Glutamatergic neuron (in vitro differentiated cells): ENCODE measurements around the gene TMEM82. TPM values are rescaled to one million over a fixed set of nuclear protein-coding genes. Genes with fewer than 3 reads are reported as not detected.

ENCODE experiments used
- DNase-seq: peaks from one replicate; pipeline ENCODE4 v3.0.0; 2022
- H3K27ac Mint-ChIP-seq: one replicate; pipeline ENCODE4 v1.8.0; 2020; ENCODE audit warnings: mild to moderate bottlenecking, mixed read lengths, inconsistent platforms; ENCODE audit not compliant: unreplicated experiment
- H3K27me3 Mint-ChIP-seq: one replicate; pipeline ENCODE4 v1.8.0; 2020; ENCODE audit warnings: mild to moderate bottlenecking, moderate library complexity, mixed read lengths, inconsistent platforms; ENCODE audit not compliant: unreplicated experiment
- H3K36me3 Mint-ChIP-seq: one replicate; pipeline ENCODE4 v1.8.0; 2020; ENCODE audit warnings: mild to moderate bottlenecking, mixed read lengths, inconsistent platforms; ENCODE audit not compliant: unreplicated experiment
- H3K4me1 Mint-ChIP-seq: one replicate; pipeline ENCODE4 v1.8.0; 2020; ENCODE audit warnings: mild to moderate bottlenecking, low read depth, mixed read lengths, inconsistent platforms; ENCODE audit not compliant: unreplicated experiment
- H3K4me3 Mint-ChIP-seq: one replicate; pipeline ENCODE4 v1.8.0; 2020; ENCODE audit warnings: mild to moderate bottlenecking, mixed read lengths, inconsistent platforms; ENCODE audit not compliant: unreplicated experiment
- H3K9me3 Mint-ChIP-seq: one replicate; pipeline ENCODE4 v1.8.0; 2020; ENCODE audit warnings: mild to moderate bottlenecking, moderate library complexity, mixed read lengths, inconsistent platforms; ENCODE audit not compliant: unreplicated experiment
- CTCF ChIP-seq: fragments of 200-600 bp; sonication (generic); IDR thresholded peaks from one replicate; pipeline ENCODE4 v1.5.0; 2021; ENCODE audit not compliant: partially characterized antibody, unreplicated experiment
- total RNA-seq: library from RNA; stranded (reverse); fragmentation: NEBNext Ultra II Directional; extraction: Animal tissue kit (Norgen Biotek cat#: 25700); gene quantifications from one replicate; pipeline ENCODE4 v1.2.1, GENCODE V29; 2021; ENCODE audit not compliant: unreplicated experiment

The TMEM82 gene
- total RNA-seq, 1 donor from 2014 or later: not detected

GRCh38 chr1:15731735-15732685, 10.3 kb upstream of the TMEM82 start:
- no peak overlapping the region for H3K4me3 Mint-ChIP-seq
- H3K4me1 Mint-ChIP-seq: peaks cover 15% of the 10 kb centered on the region
- no peak for DNase-seq
- no peak overlapping the region for H3K27ac Mint-ChIP-seq
- H3K27me3 Mint-ChIP-seq: peaks cover 5% of the 10 kb centered on the region
- no peak for TF ChIP-seq CTCF
- peaks cover 7% of the 10 kb centered on the region for H3K9me3 Mint-ChIP-seq
- no peaks in the 10 kb centered on the region for H3K36me3 Mint-ChIP-seq

GRCh38 chr1:15732686-15733081, 9.6 kb upstream of the TMEM82 start:
- H3K4me3 Mint-ChIP-seq: no peak overlapping the region
- peaks cover 7% of the 10 kb centered on the region for H3K9me3 Mint-ChIP-seq
- H3K27ac Mint-ChIP-seq: no peak overlapping the region
- DNase-seq: no peak
- TF ChIP-seq CTCF: no peak
- H3K36me3 Mint-ChIP-seq: no peaks in the 10 kb centered on the region
- peaks cover 8% of the 10 kb centered on the region for H3K27me3 Mint-ChIP-seq
- H3K4me1 Mint-ChIP-seq: peaks cover 11% of the 10 kb centered on the region

GRCh38 chr1:15733218-15733725, 9.0 kb upstream of the TMEM82 start:
- no peaks in the 10 kb centered on the region for H3K36me3 Mint-ChIP-seq
- no peak overlapping the region for H3K27ac Mint-ChIP-seq
- peaks cover 8% of the 10 kb centered on the region for H3K27me3 Mint-ChIP-seq
- peaks cover 7% of the 10 kb centered on the region for H3K4me1 Mint-ChIP-seq
- no peak overlapping the region for H3K4me3 Mint-ChIP-seq
- DNase-seq: no peak
- TF ChIP-seq CTCF: no peak
- H3K9me3 Mint-ChIP-seq: peaks cover 7% of the 10 kb centered on the region

- no peak for TF ChIP-seq CTCF
- H3K27ac Mint-ChIP-seq: no peak overlapping the region
- no peak for DNase-seq
- peaks cover 8% of the 10 kb centered on the region for H3K27me3 Mint-ChIP-seq
- H3K9me3 Mint-ChIP-seq: peaks cover 7% of the 10 kb centered on the region
- H3K4me3 Mint-ChIP-seq: no peak overlapping the region
- H3K4me1 Mint-ChIP-seq: peaks cover 7% of the 10 kb centered on the region
- H3K36me3 Mint-ChIP-seq: no peaks in the 10 kb centered on the region
Measured at GRCh38 chr1:15733726-15734226, 8.5 kb upstream of the TMEM82 start.

- Mint-ChIP-seq H3K4me3 (no peak overlapping the region), H3K4me1 (peaks cover 7% of the 10 kb centered on the region), H3K36me3 (no peaks in the 10 kb centered on the region), H3K27ac (no peak overlapping the region), H3K27me3 (peaks cover 8% of the 10 kb centered on the region), H3K9me3 (peaks cover 4% of the 10 kb centered on the region)
- no peak for TF ChIP-seq CTCF
- no peak for DNase-seq
Measured at GRCh38 chr1:15734296-15734695, 8.0 kb upstream of the TMEM82 start.
